Erythroblast (primary cell): Measurements from ENCODE around the gene PIP4K2A.

Experiments used
- GATA1 ChIP-seq: IDR thresholded peaks from 2 replicates; pipeline ENCODE4 v1.6.1; 2011; ENCODE audit warnings: low read depth, mild to moderate bottlenecking, control low read depth, low read length, moderate library complexity
- POLR2A ChIP-seq: IDR thresholded peaks from 2 replicates; pipeline ENCODE4 v1.6.1; 2011; ENCODE audit warnings: mild to moderate bottlenecking, low read length

- no peak for TF ChIP-seq POLR2A
- no peak for TF ChIP-seq GATA1
These were observed 172.5 kb downstream of the PIP4K2A start for GRCh38 chr10:22541900-22542299.
